Kidney epithelial cell (primary cell): Measurements from ENCODE around the gene MT1M. TPM values are rescaled to one million over a fixed set of nuclear protein-coding genes. Genes with fewer than 3 reads are reported as not detected.

Source experiments
- DNase-seq: peaks from one replicate; pipeline ENCODE4 v3.0.0-alpha.2; 2010; ENCODE audit warnings: low read depth
- H3K27me3 ChIP-seq: 2 replicates; pipeline ENCODE4 v1.6.0; 2011; ENCODE audit warnings: low read length; ENCODE audit not compliant: control insufficient read depth, insufficient read depth
- H3K36me3 ChIP-seq: 2 replicates; pipeline ENCODE4 v1.5.1; 2011; ENCODE audit warnings: low read length; ENCODE audit not compliant: control insufficient read depth, insufficient read depth
- H3K4me3 ChIP-seq: 2 replicates; pipeline ENCODE4 v1.5.1; 2011; ENCODE audit warnings: low read depth, mild to moderate bottlenecking, control low read depth, low read length
- total RNA-seq: library from RNA; depleted of rRNA; stranded (reverse); fragments of >200 nt; gene quantifications from 2 replicates; pipeline ENCODE4 v1.2.3, GENCODE V29; 2015
- TF ChIP-seq, protein P1 (sequence below): IDR thresholded peaks from 2 replicates; pipeline ENCODE4 v1.5.1; 2011; ENCODE audit warnings: mild to moderate bottlenecking, moderate library complexity, low read length, control low read depth, inconsistent platforms; ENCODE audit not compliant: insufficient read depth, poor library complexity, severe bottlenecking

The MT1M gene
- total RNA-seq, 1 donor from 2014 or later, result 1.9 TPM

DNA sequence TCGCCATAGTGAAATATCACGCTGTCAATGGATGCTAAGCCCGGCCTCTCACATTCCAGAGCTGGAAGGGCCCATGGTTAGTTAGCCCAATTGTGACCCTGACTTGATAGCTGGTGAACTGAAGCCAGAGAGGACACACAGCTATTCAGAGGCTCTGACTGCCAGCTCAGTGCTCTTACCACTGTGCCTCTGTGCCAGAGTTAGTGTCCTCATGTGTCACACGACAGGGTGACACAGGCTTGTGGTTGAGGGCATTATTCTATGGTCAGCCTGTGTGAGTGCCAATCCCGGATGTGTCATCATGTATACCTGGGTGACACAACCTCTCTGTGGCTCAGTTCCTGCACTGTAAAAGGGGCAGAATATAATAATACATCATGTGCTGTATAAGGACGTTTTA, 47.4 kb downstream of the MT1M start:
- no peak for DNase-seq
- TF ChIP-seq, protein P1, sequence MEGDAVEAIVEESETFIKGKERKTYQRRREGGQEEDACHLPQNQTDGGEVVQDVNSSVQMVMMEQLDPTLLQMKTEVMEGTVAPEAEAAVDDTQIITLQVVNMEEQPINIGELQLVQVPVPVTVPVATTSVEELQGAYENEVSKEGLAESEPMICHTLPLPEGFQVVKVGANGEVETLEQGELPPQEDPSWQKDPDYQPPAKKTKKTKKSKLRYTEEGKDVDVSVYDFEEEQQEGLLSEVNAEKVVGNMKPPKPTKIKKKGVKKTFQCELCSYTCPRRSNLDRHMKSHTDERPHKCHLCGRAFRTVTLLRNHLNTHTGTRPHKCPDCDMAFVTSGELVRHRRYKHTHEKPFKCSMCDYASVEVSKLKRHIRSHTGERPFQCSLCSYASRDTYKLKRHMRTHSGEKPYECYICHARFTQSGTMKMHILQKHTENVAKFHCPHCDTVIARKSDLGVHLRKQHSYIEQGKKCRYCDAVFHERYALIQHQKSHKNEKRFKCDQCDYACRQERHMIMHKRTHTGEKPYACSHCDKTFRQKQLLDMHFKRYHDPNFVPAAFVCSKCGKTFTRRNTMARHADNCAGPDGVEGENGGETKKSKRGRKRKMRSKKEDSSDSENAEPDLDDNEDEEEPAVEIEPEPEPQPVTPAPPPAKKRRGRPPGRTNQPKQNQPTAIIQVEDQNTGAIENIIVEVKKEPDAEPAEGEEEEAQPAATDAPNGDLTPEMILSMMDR, result no peak
- Histone ChIP-seq H3K36me3 (no peaks in the 10 kb centered on the region), H3K4me3 (no peak overlapping the region), H3K27me3 (peaks cover 13% of the 10 kb centered on the region)

DNA sequence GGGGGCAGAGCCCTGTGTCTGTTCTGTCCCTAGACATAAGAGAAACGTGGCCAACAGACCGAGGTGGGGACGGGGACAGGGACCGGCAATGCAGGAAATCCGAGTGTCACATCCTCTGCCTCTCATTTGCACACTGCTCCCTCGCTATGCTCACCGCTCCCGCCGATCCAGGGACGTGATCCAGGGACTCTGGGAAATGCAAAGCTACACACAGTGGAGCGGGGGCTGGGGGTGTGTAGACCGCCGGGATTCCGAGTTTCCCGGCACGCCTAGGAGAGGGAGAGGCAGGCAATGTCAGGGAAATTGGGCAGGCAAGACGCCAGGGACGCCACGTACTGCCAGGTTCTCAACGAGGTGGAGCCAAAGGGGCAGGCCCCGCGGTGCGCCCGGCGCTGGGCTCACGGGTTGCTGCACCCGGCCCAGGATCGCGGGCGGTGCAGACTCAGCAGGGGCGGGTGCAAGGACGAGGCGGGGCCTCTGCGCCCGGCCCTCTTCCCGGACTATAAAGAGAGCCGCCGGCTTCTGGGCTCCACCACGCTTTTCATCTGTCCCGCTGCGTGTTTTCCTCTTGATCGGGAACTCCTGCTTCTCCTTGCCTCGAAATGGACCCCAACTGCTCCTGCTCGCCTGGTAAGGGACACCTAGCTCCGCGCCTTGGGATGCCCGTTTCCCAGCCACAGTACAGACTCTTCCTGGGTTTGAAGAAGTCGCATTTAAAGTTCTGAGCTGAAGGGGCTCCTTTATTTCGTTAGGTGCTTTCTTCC, 49.7 kb downstream of the MT1M start, which contains the start of gene MT1X:
MT1X (plus strand) TSS at position 532 of the 764 bp plus-strand sequence; CDS start at position 603, 71 bp downstream.
- no peak for DNase-seq
- Histone ChIP-seq H3K27me3 (peaks cover under 1% of the 10 kb centered on the region), H3K4me3 (peak within 1 kb of the TSS; percentile 42), H3K36me3 (no peaks in the 10 kb centered on the region)
- TF ChIP-seq, protein P1, result no peak

DNA sequence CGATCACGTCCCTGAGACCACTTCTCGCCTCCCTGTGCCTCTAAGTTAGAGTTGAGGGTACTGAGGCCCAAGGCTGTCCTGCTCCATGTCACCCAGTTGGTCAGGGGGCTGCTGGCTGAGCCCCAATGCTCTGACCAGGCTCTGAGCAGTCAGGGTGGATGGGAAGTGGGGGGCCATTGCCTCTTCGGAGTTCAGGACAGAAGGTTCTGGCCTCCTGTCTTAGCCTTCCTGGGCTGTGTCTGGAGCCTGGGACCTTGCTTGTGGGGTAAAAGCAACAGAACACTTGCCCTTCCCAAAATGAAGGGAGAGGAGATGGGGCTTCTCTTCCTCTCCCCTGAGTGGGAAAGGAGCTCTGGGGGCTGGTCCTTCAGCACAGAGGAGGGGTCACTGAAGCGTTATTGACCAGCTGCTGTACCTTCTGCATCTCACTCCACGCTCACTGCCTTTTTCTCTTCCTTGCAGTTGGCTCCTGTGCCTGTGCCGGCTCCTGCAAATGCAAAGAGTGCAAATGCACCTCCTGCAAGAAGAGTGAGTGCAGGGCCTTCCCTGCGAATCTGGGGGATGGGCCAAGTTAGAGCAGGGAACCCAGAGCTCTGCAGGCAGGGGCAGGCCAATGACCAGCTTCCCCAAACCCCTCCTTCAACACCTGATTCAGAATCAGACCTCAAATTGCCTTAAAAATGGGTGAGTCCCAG, 50.4 kb downstream of the MT1M start:
- no peaks in the 10 kb centered on the region for H3K36me3 ChIP-seq
- peak overlapping the region; percentile 42 for H3K4me3 ChIP-seq
- TF ChIP-seq, protein P1, result no peak
- H3K27me3 ChIP-seq, result no peaks in the 10 kb centered on the region
- DNase-seq, result no peak

Other genes with a start within 250 kb of the MT1M start
- gene AMFR, start 207.1 kb upstream of the MT1M start, total RNA-seq, result 131 and 133 TPM in 2 replicates
- gene NUDT21, start 181.3 kb upstream of the MT1M start, total RNA-seq, result 59.8 and 89.7 TPM in 2 replicates
- gene OGFOD1, start 181.1 kb upstream of the MT1M start, total RNA-seq, result 41.3 and 75.8 TPM in 2 replicates
- gene BBS2, start 112.6 kb upstream of the MT1M start, total RNA-seq, result 27.9 and 34.2 TPM in 2 replicates
- not detected in 2 replicates for gene MT4, start 67.6 kb upstream of the MT1M start, total RNA-seq
- not detected in 2 replicates for gene MT3, start 43.1 kb upstream of the MT1M start, total RNA-seq
- 139 and 338 TPM in 2 replicates for gene MT2A, start 24.1 kb upstream of the MT1M start, total RNA-seq
- 75.8 and 110 TPM in 2 replicates for gene MT1E, start 6.9 kb upstream of the MT1M start, total RNA-seq
- gene MT1A, start 6.0 kb downstream of the MT1M start, total RNA-seq, result not detected in 2 replicates
- not detected in 2 replicates for gene MT1B, start 19.2 kb downstream of the MT1M start, total RNA-seq
- 7.9 and 9.4 TPM in 2 replicates for gene MT1F, start 25.3 kb downstream of the MT1M start, total RNA-seq
- gene MT1G, start 35.4 kb downstream of the MT1M start, total RNA-seq, result 0.75 and 14.8 TPM in 2 replicates
- not detected in 2 replicates for gene MT1H, start 37.2 kb downstream of the MT1M start, total RNA-seq
- gene MT1X, start 49.8 kb downstream of the MT1M start, total RNA-seq, result 18.1 and 19.6 TPM in 2 replicates
- 60.2 and 65.9 TPM in 2 replicates for gene NUP93, start 97.5 kb downstream of the MT1M start, total RNA-seq
- 0.08 TPM in 1 of 2 replicates, not detected in the other for gene SLC12A3, start 232.5 kb downstream of the MT1M start, total RNA-seq